SW 1271 (cell line): Measurements from ENCODE around the gene PLCE1.
"Not testable (repeated sequence)": the region's sequence is repeated elsewhere in the genome, so short reads cannot be mapped to it uniquely, and the experiment has no call there.

Experiments
- DNase-seq, 2 experiments: peaks; one replicate each; lab custom pipeline; 2025; lab: John Stamatoyannopoulos, UW

Gene PLCE1

DNA sequence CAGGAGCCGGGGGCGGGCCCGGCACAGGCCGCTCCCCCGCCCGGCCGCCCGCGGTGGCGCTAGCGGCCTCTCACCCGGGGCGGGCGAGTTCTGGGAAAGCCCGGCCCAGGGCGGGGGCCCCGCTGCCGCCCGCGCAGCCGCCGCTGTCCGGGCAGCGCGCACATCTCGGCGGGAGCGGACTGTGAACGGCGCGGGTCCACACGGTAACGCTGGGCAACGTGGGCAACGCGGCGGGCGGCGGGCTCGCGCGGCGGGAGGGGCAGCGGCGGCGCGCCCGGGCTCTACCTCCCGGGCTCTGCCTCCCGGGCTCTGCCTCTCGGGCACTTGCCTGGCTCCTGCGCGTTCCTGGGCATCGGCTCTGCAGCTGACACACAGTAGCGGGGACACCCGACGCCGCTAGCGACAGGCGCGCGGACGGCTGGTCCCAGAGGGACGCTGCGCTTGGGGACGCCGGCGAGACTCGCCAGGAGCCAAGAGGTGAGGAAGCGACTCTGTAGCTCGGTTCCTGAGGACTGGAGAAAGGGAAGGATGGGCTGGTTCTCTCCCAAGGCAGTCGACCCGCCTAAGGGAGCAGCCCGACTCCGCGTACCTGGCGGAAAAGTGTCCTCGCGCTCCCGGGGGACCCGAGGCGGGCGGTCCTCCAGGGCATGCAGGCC lies at the start of gene PLCE1:
Gene PLCE1 (plus strand): TSS at position 150 of the 656 bp plus-strand sequence. CDS start 37,116 bp downstream, outside the sequence.
- DNase-seq, result peak in 1 of 2 experiments; percentile 23

GRCh38 chr10:93945819-93946218 lies 47.9 kb upstream of the PLCE1 start:
- DNase-seq, result no peak

GRCh38 chr10:93947055-93947454 lies 46.7 kb upstream of the PLCE1 start:
- no peak for DNase-seq

- DNase-seq, result no peak
Observed at GRCh38 chr10:93947524-93947923, 46.2 kb upstream of the PLCE1 start.

DNA sequence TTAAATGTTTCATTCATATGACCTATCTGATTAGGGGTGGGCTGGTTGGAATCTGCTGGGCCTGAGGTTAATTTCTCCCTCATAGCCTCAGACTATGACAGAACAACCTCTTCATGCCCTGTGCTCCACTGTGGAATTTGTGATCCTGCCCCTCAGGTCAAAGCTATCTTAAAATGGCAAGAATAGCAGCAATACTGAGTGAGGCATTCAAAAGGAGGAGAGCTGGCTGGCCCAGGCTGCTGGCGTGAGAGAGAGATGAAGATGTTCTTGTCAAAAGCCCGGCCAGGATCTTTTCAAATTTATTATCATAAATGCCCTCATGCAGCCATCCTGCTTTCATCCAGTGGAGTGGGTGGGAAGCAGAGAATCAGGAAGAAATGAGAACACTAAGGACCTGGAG lies 41.8 kb upstream of the PLCE1 start:
- DNase-seq, result no peak

GRCh38 chr10:93954299-93954698 lies 39.4 kb upstream of the PLCE1 start:
- DNase-seq, result no peak

DNA sequence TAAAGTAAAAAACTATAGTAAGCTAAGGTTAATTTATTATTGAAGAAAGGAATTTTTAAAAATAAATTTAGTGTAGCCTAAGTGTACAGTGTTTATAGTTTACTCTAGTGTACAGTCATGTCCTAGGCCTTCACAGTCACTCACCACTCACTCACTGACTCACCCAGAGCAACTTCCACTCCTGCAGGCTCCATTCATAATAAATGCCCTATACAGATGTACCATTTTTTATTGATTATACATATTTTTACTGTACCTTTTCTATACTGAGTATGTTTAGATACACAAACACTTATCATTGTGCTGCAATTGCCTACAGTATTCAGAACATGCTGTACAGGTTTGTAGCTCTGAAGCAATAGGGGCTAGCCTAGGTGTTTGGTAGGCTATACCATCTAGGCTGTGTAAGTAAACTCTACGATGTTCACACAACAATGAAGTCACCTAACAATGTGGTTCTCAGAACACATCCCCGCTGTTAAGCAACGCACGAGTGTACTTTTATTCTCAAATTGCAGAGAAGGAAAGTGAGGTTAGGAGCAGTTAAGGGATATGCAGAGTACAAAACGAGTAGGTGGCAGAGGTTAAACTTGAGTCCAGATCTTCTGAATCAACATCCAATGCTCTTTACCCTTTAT lies 38.9 kb upstream of the PLCE1 start:
- DNase-seq, result peak in 1 of 2 experiments; percentile 7

DNA sequence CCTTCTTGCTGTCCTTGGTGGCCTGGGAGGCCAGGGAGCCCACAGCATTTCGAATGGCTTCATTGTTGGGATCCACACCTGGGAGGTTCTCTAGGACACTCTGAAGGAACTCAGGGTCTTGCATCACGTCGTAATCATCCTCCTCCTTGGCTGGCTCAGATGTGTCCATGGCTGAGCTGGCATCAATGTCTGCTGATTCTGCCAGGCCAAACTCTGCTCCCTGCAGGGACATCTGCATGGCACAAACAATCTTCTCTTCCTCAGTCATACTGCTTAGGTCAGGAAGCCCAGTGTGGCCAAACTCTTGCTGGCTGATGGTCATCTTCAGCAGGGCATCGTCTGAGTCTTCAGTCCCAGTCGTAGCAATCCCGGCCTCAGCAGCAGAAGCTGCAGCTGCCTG lies 34.9 kb upstream of the PLCE1 start:
- DNase-seq, result no peak

- DNase-seq, result not testable (repeated sequence)
Observed at GRCh38 chr10:93960988-93961387, 32.7 kb upstream of the PLCE1 start.

DNA sequence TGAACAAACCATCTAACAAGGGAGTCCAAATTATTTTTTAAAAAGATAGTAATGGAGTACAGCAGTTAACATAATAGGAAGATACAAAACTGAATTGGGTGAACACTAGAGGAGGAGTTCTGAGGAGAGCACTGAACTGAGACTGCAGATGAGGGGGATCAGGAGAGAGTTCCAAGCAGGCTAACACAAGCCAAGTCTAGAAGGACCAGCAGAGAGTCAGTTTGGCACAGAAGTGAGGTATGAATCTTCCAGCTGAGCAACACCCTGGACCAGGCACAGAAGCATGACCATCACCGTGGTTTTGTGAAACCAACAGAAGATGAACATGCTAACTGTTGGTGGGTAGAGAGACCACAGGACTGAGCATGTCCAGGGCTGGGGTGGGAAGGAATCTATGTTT lies 30.8 kb upstream of the PLCE1 start:
- no peak for DNase-seq

DNA sequence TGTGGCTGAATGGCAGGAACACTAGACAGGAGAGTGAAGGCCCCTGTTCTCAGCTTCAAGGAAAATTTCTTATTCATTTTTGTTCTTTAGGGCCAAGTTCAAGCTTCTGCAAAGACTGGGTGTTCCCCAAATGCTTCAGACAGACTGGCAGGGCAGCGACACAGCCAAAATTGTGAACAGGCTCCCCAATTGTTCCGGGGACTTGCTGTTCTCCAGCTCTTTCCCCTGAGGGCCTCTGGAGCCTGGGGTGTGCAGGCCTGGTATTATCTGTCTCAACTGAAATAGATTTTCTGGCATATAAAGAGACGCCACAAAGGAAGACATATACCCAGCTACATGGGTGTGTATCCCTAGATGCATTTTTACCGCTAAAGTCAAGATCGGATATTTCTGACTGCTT lies 30.3 kb upstream of the PLCE1 start:
- no peak for DNase-seq

- DNase-seq, result no peak
Observed at GRCh38 chr10:93965911-93966310, 27.8 kb upstream of the PLCE1 start.

- no peak for DNase-seq
Observed at GRCh38 chr10:93967756-93968155, 26.0 kb upstream of the PLCE1 start.

DNA sequence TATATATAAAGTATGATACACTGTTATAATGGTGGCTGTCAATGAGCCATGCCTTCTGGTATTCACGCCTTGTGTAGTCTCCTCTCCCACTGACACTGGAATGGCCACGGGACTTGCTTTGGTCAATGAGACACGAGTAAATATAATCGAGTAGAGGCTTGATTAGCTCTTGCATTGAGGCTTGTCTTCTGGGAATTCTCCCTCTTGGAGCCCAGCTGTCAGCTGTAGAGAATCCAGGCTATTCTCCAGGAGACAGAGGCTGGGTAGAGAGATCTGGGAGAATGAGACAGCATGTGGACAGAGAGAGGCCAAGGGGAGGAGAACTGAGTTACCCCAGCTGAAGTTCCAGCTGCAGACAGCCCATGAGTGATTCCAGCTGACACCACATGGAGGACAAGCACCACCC lies 25.2 kb upstream of the PLCE1 start:
- DNase-seq, result no peak

- not testable (repeated sequence) for DNase-seq
Observed at GRCh38 chr10:93970433-93971010, 23.2 kb upstream of the PLCE1 start.

DNA sequence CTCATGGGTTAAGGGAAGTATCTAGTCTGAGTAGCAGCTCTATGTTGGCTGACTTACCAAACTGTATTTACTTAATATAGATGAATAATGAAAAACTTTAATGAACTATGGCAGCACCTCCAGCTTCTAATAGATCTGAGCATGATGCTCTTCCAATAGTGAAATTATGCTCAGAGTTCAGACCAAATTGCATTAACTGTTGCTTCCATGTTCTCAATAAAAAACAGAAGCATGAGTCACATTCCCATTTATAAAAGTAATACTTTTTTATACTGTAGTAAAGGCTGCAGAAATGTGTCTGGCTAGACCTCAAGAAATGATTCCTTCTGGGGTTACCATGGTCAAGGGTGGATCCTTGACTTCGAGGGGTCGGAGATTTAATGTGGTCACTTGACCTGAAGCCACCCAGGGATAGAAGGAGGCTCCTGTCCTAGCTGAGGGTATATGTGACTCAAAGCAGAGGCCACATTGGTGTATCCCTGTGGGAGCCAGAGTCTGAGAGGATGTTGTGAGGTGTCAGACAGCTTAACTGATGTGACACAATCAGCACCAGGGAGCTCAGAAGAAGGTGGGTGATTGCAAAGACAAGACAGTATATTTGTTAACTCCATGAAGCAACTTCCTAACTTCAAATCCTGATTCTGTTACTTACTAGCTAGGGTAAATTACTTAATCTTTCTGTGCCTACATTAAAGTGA lies 19.8 kb upstream of the PLCE1 start:
- no peak for DNase-seq

GRCh38 chr10:93977442-93977841 lies 16.3 kb upstream of the PLCE1 start:
- DNase-seq, result no peak

GRCh38 chr10:93980486-93980885 lies 13.2 kb upstream of the PLCE1 start:
- DNase-seq, result no peak

GRCh38 chr10:93991114-93991513 lies 2.6 kb upstream of the PLCE1 start:
- DNase-seq, result no peak

GRCh38 chr10:93991596-93992284 lies 2.0 kb upstream of the PLCE1 start:
- peak; percentile 15 to 41 for DNase-seq

- DNase-seq, result peak in 1 of 2 experiments; percentile 17
Observed at GRCh38 chr10:93992400-93993030, 1.2 kb upstream of the PLCE1 start.

GRCh38 chr10:93993414-93993781 lies 333 bp upstream of the PLCE1 start:
- DNase-seq, result no peak
